ENCODE results near the gene MAZ. TPM values are rescaled to one million over a fixed set of nuclear protein-coding genes. Genes with fewer than 3 reads are reported as not detected.

MAZ gene
- 111 and 160 TPM in 2 replicates for total RNA-seq

GRCh38 chr16:29806099-29806579 lies at the start of gene MAZ:
MAZ (plus strand) TSS chr16:29806529; CDS start chr16:29806702, 173 bp downstream.

GRCh38 chr16:29777576-29778350 lies 28.6 kb upstream of the MAZ start, which contains the start of gene ZG16:
ZG16 (plus strand) TSS chr16:29778256; CDS start chr16:29779267, 1,011 bp downstream.

DNA sequence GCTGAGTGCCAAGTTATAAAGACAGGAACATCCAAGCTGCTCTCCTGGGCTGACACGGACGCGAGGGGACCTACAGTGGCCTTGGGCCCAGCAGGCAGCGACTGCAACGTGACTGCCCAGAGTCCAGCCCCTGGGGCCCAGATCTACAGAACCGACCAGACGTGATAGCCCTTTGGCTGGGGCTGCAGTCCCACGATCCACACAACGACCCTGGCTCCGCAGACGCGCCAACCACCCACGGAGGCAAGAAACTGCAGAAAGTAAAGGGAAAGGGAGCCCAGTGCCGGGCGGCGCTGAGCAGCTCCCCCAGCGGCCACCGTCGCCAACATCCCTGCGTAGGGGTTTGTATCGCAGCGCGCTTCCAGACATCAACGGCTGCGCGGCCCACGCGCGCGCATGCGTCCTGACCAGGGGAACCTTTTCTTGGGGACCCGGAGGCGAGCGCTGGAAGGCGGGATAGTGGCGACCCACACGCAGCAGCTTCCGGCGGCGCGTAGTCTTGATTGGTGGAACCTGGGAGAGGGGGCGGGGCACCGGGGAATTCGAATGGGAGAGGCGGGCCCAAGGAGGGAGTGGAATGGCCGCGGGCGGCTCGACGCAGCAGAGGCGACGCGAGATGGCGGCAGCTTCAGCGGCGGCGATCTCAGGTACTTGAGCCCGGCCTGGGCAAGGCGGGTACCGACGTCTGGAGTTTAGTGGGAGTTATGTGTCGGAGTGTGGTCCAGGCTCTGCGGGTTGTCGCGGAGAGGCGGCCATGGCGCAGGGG lies 16.0 kb upstream of the MAZ start, which contains the start of gene KIF22:
Gene KIF22 (plus strand): TSS at position 569 of the 766 bp plus-strand sequence. CDS start 9 bp downstream, at position 578.

DNA sequence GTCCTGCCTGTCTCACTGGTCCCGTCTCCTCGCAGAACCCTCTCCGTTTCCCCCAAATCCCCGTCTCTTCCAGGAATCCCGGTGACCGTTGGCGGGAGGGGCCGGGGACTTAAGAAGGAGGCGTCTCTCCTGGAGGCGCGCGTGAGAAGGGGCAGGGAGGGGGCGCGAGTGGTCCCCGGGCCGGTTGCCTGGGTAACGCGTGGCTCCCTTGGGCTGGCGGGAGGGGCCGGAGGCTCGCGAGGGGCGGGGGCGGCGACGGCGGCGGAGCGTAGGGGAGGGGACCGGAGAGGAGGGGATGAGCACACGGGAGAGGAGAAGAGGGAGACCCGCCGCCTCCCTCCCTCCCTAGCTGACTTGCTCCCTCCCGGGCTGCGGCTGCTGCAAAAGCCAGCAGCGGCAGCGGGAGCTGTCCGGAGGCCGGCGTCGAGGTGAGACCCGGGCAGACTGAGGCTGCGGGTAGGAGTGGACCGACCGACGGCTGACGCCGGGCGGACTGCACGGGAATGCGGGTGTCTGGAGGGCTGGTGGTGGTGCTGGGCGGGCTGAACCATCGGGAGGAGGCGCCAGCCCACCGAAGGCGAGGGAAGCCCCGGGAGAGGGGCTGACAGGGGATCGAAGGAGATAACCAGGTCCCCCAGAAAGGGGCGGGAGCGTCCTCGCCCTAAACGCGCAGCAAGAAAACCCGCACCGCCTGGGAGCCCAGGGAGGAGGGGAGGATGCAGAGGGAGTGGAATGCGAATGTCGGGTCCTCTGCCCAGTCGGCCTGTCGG lies 5.8 kb downstream of the MAZ start, which contains the start of gene PRRT2:
Gene PRRT2 (plus strand): TSS at position 298 of the 770 bp plus-strand sequence. CDS start 862 bp downstream, outside the sequence.

DNA sequence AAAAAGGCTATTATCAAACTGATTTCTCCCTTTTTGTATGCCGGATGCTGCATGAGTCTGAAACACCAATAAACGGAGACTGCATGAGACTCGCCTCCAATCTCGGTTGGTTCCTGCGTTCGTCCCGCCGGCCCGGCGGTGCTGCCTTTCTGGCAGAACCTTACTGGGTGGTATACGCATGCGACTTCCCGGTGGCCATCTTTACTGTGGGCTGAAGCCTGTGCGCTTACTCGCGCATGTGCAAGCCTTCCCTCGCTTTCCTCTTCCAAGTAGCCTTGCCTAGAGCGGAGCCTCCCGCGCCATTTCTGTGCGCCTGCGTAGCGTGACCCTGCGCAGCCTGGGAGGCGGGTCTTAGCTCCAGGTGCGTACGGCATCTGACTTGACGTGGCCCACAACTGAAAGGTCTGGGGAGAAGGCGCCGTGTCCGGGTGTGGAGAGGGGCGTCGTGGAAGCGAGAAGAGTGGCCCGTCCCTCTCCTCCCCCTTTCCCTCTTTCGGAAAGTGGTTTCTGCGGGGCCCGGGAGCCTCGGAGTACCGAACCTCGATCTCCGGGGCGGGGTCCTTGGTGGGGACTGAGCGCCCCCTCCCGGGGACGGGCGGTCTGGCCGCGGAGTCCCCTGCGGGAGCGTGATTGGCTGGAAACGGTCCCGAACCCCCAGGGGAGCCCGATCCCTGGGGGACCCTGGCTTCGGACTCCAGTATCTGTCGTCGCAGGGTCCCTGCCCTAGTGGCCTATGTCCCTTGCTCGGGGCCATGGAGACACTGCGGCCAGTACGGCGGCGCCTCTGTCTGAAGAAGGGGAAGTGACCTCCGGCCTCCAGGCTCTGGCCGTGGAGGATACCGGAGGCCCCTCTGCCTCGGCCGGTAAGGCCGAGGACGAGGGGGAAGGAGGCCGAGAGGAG lies 9.7 kb downstream of the MAZ start, which contains the start of gene PAGR1:
Gene PAGR1 (plus strand): TSS at position 360 of the 901 bp plus-strand sequence. CDS start 374 bp downstream, at position 734.

GRCh38 chr16:29820271-29820701 lies 14.0 kb downstream of the MAZ start, which contains the start of gene MVP:
MVP (plus strand) TSS chr16:29820462; CDS start chr16:29830550, 10,088 bp downstream.

Other genes starting within 250 kb of the MAZ start
- not detected in 2 replicates for gene SPN, start 143.3 kb upstream of the MAZ start, total RNA-seq
- gene QPRT, start 127.3 kb upstream of the MAZ start, total RNA-seq, result 0.32 and 1.4 TPM in 2 replicates
- gene C16orf54, start 60.5 kb upstream of the MAZ start, total RNA-seq, result not detected in 2 replicates
- under 0.01 TPM in 1 of 2 replicates, not detected in the other for gene ZG16, start 28.3 kb upstream of the MAZ start, total RNA-seq
- gene KIF22, start 15.8 kb upstream of the MAZ start, total RNA-seq, result 64.7 and 67.6 TPM in 2 replicates
- 0.65 and 1.1 TPM in 2 replicates for gene PRRT2, start 5.7 kb downstream of the MAZ start, total RNA-seq
- gene PAGR1, start 9.6 kb downstream of the MAZ start, total RNA-seq, result 27.0 and 36.9 TPM in 2 replicates
- gene MVP, start 13.9 kb downstream of the MAZ start, total RNA-seq, result 167 and 215 TPM in 2 replicates
- gene CDIPT, start 56.7 kb downstream of the MAZ start, total RNA-seq, result 55.2 and 70.4 TPM in 2 replicates
- gene SEZ6L2, start 93.0 kb downstream of the MAZ start, total RNA-seq, result 1.2 and 3.9 TPM in 2 replicates
- gene ASPHD1, start 94.0 kb downstream of the MAZ start, total RNA-seq, result 1.2 and 3.6 TPM in 2 replicates
- gene KCTD13, start 119.7 kb downstream of the MAZ start, total RNA-seq, result 5.8 and 8.8 TPM in 2 replicates
- 73.1 TPM in 2 replicates for gene TMEM219, start 155.6 kb downstream of the MAZ start, total RNA-seq
- gene TAOK2, start 167.3 kb downstream of the MAZ start, total RNA-seq, result 86.4 and 95.9 TPM in 2 replicates
- 5.5 and 8.4 TPM in 2 replicates for gene HIRIP3, start 189.1 kb downstream of the MAZ start, total RNA-seq
- gene INO80E, start 189.7 kb downstream of the MAZ start, total RNA-seq, result 20.8 and 65.8 TPM in 2 replicates
- 0.76 TPM in 1 of 2 replicates, not detected in the other for gene DOC2A, start 204.5 kb downstream of the MAZ start, total RNA-seq
- gene C16orf92, start 216.7 kb downstream of the MAZ start, total RNA-seq, result not detected in 2 replicates
- 0.32 TPM in 1 of 2 replicates, not detected in the other for gene TLCD3B, start 224.7 kb downstream of the MAZ start, total RNA-seq

Measured in epithelial cell of umbilical artery (primary cell).